Measurements from ENCODE around the gene SEM1. TPM values are rescaled to one million over a fixed set of nuclear protein-coding genes. Genes with fewer than 3 reads are reported as not detected.

Gene SEM1
- total and polyA plus RNA-seq, 9 of the 15 experiments (the other 6 are each of a cell fraction or from before 2014, with no cell fraction given), result 74.7 to 938 (median 454) TPM

DNA sequence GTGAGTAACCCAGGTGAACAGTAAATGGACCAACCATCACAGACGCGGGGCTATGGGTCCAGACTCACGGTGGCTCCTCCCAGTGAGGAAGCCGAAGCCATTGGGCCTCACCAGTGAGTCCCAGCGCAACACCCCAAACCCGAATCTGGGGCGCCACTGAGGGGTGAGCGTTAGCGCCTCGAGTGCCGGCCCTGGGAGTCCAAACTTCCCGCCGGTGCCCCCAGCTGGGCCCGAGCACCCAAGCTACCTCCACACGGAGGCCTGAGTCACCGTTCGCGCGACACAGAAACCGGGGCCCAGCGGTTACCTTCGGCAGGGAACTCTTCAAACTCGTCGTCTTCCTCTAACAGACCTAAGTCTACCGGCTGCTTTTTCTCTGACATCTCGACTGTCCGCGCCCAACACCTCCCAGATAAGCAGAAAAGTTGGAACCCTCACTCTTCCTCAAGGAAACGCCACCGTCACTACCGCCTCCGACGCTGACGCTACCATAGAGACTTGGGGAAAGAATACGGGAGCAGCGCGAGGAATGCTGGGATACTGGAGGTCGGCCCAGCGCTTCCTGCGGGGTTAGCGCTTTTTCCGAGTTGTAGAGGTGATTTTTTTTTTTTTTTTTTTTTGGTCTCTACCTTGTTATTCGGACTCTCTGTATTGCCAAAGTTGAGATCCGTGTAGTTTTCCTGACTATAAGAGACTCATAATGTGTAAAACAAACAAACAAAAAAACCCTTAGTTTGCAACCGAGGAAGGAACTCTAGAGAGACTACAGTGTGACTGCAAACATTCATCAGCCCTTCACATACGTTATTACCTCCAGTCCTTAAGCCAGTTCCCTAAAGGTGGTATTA lies at the start of gene SEM1 (continued):
- TF ChIP-seq HBP1 (CRISPR knock-in tag; IDR thresholded peaks at IDR 0.05), result 0 out of 2 replicates have a peak, but pooled peaks have one; percentile 54
- peak; percentile 71; the same call in 1 of the 2 replicates for TF ChIP-seq ERF (CRISPR knock-in tag; IDR thresholded peaks at IDR 0.05)
- peak in 1 of 2 experiments; percentile 17; a peak in 1 of 4 replicates for TF ChIP-seq TEAD1 (CRISPR knock-in tag; IDR thresholded peaks at IDR 0.05)
- peak; percentile 81 for TF ChIP-seq CREB1 (IDR thresholded peaks at IDR 0.05)
- TF ChIP-seq CREB1 (CRISPR knock-in tag; IDR thresholded peaks at IDR 0.05), result peak; percentile 86
- peak; percentile 49 for TF ChIP-seq HMGN3 (IDR thresholded peaks at IDR 0.05; ENCODE audit: borderline replicate concordance, extremely low read depth, insufficient read length, low read depth, low read length)
- TF ChIP-seq KAT2B (IDR thresholded peaks at IDR 0.05; ENCODE audit: low read depth, low read length), result no peak
- TF ChIP-seq ZNF263 (CRISPR knock-in tag; IDR thresholded peaks at IDR 0.05; ENCODE audit: borderline replicate concordance), result no peak
- no peak for TF ChIP-seq SNRNP70 (optimal IDR thresholded peaks at IDR 0.05; ENCODE audit: low read depth, low read length)
- no peak; the same call in 1 of the 2 replicates for TF ChIP-seq ARID1B (IDR thresholded peaks at IDR 0.05)
- TF ChIP-seq ZNF184 (CRISPR knock-in tag; IDR thresholded peaks at IDR 0.05), result no peak
- TF ChIP-seq, protein P1, sequence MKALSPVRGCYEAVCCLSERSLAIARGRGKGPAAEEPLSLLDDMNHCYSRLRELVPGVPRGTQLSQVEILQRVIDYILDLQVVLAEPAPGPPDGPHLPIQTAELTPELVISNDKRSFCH (CRISPR knock-in tag; IDR thresholded peaks at IDR 0.05), result no peak
- TF ChIP-seq, protein P1 (tag; IDR thresholded peaks at IDR 0.05), result no peak; the same call in 1 of the 2 replicates
- TF ChIP-seq POLR3G (IDR thresholded peaks at IDR 0.05; ENCODE audit: extremely low read depth, insufficient read length, insufficient replicate concordance), result no peak
- TF ChIP-seq SRSF1 (IDR thresholded peaks at IDR 0.05; ENCODE audit: low read depth, low read length), result no peak
- TF ChIP-seq IFI16 (CRISPR knock-in tag; IDR thresholded peaks at IDR 0.05), result no peak
- TF ChIP-seq SIN3A (IDR thresholded peaks at IDR 0.05; ENCODE audit: borderline replicate concordance in 2 of 2, control insufficient read depth in 1 of 2, low read depth in 2 of 2, low read length in 2 of 2), result peak in 1 of 2 experiments; percentile 53; a peak in 1 of 4 replicates
- TF ChIP-seq, protein P2, sequence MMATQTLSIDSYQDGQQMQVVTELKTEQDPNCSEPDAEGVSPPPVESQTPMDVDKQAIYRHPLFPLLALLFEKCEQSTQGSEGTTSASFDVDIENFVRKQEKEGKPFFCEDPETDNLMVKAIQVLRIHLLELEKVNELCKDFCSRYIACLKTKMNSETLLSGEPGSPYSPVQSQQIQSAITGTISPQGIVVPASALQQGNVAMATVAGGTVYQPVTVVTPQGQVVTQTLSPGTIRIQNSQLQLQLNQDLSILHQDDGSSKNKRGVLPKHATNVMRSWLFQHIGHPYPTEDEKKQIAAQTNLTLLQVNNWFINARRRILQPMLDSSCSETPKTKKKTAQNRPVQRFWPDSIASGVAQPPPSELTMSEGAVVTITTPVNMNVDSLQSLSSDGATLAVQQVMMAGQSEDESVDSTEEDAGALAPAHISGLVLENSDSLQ (IDR thresholded peaks at IDR 0.05), result no peak
